NCI-H1092 treated with DMSO at 0.1 percent for 48 hours (cell line): ENCODE results near the gene SPAG16.
A peak's percentile ranks its signal among the peaks of the same experiment; 100 is the strongest.
"Not testable (repeated sequence)": the region's sequence is repeated elsewhere in the genome, so short reads cannot be mapped to it uniquely, and the experiment has no call there.

Source experiments
- DNase-seq: peaks from one replicate; lab custom pipeline; 2025; lab: John Stamatoyannopoulos, UW

The SPAG16 gene

DNA sequence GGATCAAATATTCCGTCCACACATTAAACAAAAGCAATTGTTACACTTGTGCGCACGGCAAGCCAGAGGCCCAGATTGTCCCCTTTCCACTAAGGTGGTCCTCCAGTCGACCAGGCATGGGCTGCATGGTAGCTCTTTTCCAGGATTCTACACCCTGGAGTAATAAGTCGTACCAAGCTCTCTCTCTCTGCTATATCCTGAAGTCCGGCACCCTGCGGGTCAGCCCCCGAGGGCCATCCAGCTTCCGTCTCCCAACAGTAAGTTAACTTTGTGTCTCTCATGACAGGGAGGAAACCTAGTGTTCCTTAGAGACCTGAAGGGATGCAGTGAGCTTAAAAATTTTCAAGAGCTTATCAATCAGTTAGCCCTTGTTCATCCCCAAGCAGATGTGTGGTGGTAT, 126.4 kb downstream of the SPAG16 start:
- DNase-seq = not testable (repeated sequence)

DNA sequence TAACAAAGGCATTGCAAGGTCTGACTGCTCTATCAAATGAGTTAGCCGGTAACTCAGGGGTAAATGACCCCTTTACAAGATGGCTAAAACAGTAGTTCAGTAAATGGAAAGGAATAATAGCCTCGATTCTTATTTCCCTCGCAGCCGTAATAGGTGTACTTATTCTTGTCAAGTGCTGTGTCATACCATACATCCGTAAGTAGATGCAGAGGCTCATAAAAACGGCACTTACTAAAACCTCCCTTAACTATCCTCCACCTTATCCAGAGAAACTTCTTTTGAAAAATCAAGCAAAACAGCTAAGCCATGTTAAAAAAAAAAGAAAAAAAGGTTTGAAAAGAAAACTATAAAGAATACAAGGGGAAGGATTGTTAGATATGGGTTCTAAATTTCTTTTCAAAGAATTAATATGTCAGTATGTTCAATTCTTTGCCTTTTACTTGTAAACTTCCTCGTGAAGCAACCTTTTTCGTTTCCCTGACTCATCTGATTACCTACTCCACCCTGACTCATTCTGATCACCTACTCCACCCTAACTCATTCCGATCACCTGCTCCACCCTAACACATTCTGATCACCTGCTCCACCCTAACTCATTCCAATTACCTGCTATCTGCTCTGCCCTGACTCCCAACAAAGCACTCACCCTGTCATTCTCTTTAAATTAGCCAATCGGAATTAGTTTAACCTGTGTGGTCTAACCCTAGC, 127.5 kb downstream of the SPAG16 start:
- DNase-seq = no peak

DNA sequence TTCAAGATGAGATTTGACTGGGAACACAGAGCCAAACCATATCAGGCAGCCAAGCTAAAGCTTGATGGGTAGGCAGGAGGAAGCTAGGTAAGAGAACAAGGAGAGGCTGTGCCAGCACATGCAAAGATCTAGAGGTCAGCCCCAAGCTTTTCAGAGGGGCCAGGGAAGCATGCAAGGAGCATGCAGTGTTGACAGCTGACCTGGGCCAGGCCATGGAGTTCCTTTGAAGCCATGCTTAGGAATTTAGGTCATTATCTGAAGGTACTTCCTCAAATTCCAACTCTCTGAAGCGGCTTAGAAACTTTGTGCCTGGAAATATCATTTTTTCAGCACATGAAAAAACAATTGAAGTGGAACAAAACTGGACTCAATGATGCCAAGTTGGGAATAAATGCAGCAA, 130.8 kb downstream of the SPAG16 start:
- DNase-seq = no peak

DNA sequence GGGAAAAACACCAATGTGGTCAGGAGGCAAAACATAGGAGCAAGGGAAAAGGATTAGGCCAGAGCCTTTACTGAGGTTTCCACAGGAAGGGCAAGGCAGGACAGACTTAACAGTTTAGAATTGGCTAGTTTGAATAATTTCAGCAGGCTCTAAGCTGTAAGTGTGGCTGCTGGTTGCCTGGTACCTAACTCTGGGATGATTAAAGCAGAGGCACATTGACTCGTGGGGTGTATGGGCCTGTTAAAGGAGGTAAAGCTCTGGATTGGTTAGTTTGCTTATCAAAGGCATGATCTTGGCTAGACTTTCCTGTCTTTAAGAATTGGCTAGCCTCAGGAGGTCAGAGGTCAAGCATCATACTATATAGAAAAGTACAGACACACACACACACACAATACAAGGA, 132.6 kb downstream of the SPAG16 start:
- no peak for DNase-seq

DNA sequence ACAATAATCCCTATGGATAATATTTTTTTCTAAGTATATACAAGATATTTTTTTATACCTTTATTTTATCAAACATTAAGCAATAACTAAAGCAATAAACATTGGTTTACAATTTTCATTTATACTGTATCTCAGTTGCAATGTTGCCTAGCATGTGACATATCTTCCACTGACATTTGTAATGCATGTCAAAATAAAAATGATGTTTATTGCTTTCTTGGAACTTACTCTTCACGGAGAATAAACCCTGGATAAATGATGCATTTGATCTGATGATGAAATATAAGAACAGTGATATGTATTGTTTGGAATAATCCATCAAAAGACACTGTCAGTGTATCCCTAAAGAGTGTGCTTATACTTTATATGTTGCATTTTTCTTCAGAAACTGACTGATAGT, 135.7 kb downstream of the SPAG16 start:
- DNase-seq = no peak

DNA sequence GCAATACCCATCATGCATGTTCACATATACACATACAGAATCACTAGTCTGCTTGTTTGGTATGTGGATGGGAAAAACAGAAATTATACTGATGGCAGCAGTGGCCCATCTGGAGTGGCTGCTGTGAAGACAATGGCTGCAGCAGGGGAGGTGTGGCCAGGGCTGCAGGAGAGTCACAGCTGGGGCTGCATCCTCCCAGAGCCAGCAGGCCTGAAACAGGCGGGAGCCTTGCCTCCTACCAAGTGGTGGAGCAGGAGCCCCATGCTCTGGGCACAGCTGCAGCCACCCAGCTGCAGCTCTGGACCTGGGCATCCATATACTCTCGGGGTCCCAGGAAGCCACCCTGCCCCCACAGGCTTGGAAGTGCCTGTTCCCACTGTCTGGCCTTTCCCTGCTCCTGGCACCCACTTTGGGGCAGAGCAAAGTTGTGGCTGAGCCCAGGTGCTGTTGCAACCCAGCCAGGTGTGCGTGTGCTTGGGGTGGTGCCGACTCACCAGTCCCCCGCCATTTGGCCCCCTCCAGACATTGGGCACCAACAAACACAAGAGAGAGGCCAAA, 136.6 kb downstream of the SPAG16 start:
- no peak for DNase-seq

DNA sequence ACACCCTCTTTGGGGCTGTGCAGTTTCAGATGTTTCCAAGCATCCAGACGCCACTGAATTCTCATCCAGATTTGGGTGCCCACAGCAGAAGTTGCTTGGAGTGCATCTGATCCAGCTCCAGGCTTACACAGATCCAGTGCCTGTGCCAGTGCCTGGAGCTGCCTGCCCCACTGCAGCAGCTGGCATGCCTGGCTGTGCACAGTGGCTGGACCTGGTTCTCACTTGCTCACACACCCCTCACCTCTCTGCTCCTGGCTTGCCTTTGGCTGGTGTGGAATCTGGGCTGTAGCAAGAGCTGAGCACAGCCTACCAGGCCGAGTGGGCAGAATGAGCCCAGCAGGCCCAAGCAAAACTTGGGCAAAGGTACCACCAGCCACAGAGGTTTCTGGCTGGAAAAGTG, 137.9 kb downstream of the SPAG16 start:
- no peak for DNase-seq

DNA sequence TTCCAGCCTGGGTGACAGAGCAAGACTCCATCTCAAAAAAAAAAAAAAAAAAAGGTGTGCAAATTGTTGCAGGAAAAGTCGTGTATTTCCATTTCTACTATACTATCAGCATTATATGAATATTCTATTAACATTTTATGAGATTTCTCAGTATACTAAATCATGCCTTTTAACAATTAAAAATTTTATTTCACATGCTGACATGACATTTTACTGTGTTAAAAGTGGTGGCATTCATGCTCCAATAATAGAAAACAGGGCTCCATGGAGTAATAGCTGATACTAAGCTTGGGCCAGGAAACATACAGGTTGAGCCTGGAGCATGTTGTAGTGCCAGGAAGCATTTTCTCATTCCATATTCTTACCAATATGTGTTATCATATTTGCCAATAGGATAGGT, 141.4 kb downstream of the SPAG16 start:
- no peak for DNase-seq

DNA sequence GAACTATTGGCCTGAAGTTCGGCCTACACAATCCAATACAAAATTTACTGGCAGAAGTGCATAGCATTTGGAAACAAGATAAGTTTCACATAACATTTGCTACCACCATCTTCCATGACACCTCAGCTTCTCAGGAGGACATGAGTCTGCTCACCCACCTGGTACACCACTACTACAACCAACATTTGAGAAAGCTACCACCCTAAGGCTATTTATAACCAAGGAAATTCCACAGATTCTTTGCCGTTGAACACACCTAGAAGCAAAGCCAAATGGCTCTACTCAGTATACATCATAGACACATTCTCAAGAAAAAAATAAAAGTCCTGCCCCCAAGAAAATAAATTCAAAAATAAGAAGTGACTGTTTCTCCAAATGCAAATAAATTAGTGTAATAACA, 145.3 kb downstream of the SPAG16 start:
- no peak for DNase-seq

DNA sequence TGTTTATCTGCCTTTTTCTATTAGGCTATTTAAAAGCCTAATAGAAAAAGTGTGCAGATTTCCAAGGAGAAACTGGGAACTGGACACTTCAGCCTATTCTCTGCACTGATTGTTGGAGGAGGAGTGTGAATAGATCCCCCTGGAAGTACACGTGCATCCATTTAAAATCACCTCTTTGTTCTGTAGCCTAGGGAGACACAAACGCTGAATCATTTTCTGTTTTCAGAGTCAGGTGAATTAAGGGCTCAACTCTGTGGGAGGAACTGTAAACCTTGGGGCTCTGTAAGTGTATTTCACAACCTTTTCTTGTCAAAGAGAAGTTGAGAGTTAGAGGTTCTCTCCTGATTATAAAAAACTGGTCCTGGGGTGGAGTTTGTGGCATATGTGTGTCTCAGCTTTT, 159.7 kb downstream of the SPAG16 start:
- no peak for DNase-seq

DNA sequence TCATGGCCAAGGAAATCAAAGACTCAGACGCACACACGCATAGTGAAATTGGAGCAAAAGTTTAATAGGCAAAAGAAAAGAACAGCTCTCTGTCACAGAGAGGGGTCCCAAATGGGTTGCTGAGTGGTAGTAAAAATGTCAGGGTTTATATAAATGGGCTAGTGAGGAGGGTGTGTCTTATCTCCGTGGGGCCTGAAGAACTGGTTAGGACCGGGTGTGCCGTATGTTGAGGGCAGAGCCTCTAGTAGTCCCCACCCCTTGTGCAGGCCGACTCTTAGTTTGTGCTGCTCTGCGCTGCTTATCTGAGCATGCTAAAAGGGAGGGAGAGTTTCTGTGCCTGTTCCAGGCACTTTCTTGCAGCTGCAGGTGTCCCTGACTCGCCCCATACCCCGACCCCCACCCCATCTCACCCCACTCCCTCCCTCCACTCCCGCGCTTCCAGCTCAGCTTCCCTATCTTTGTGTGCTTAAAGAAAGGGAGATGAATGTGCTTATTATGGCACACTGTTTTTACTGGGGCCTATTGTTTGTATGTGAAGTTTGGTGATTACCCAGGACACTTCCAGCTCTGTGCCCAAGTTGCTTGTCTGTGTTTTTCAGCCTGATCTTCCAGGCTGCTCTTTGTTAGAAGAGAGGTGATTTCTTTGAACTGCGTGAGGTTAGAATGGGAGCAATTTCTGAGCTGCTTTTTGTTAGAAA, 167.4 kb downstream of the SPAG16 start:
- DNase-seq = no peak

DNA sequence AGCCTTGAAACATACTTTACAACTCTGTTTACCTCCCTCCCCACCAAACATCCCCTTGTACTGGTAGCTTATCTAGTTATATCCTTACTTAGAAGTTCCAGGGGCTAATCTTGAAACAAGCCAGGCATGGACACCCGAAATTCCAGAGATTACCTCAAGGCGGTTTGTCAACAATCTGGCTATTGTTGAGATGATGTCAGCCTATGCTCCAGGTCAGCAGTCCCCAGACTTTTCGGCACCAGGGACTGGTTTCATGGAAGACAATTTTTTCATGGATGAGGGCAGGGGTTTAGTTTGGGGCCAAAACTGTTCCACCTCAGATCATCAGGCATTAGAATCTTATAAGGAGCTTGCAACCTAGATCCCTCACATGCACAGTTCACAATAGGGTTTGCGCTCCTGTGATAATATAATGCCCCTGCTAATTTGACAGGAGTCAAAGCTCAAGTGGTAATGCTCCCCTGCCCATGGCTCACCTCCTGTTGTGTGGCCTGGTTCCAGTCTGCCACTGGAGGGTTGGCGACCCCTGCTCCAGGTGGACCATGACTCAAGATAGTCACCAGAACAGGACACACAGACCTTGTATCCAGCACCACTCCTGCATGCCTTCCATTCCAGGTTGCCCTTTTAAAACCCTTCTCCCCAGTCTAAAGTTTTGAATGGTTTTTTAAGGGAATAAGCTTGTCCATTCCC, 171.2 kb downstream of the SPAG16 start:
- DNase-seq = no peak

DNA sequence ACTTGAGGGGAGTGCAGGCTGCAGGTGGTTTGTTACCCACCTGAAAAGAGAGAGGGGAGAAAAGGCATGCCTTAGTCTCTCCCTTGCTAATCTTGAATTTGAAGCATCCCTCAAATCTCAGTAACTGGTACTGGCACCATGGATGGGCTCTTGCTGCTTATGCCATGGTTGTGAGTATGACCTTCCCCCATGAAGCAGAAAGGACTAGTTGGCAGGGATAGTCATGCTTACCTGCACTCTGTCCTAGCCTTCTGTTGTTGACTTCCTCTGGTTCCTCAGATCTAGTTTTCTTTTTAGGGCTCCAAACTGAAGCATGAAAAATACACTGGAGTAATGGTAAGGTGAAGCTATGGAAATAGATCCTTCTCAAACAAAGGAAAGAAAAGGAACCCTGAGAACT, 191.2 kb downstream of the SPAG16 start:
- DNase-seq = no peak

DNA sequence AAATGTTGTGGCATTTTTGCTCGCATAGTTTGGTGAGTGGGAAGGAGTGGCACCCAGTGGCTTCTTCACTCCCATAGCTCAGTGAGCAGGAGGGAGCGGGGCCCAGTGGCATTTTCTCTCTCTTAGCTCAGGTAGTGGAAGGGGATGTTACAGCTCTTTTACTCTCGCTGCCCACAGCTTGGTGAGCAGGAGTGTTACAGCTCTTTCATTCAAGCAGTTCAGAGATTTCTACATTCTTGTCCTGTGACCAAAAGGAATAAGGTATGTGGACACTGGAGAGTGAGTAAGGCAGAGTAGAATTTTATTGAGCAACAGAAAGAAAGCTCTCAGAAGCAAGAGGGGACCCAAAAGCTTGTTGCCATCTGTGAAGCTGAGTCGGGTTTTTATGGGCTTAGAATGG, 192.4 kb downstream of the SPAG16 start:
- no peak for DNase-seq

DNA sequence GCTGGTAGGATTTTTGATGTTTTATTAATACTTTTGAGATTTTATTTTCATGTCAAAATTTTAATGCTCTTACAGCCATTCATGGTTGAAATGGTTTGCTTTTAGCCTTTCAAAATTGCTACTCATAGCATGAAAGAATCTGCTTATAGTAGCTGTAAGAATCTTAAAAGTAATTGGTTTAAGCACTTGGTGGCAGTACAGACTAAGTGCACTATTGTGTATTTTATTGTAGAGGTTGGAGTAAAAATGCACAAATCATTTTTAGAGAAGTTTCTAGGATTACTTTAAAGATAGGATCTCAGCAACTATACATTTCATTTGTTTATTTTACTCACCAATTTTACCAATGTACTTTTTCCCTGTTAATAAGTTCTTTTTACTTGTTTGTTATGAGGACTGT, 205.8 kb downstream of the SPAG16 start:
- no peak for DNase-seq

DNA sequence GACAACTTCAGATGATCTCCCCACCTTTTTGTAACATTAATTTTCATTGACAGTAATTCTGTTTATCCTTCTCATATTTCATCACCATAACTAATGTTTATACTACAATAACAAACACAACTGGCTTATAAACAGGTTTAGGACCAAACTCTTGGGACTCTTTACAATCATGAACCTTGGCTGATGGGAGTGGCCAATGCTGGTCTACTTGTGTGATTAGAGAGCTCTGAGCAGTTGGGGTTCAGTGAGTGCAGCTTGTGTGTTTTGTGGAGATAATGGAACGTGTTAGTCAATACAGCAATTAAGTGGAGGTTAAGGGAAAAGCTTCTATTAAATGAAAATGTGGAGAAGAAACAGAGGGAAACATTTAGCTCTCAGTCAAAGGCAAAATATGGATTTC, 207.1 kb downstream of the SPAG16 start:
- no peak for DNase-seq

DNA sequence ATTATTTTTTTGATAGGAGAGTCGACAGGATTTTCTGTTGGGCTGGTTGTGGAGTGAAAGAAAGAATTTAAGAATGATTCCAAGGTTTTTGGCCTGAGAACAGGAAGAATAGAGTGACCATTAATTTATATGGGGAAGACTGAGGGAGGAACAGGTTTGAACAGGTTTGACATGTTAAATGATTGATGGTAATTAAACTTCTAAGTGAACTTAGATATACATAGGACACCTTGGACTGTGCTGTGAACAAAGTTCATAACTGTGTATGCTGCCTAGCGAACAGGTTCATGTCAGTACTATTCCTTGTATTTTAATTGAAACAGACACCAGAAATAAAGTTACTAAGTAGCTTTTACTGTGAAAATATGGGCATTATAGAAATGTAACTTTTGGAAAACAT, 212.0 kb downstream of the SPAG16 start:
- DNase-seq = no peak

DNA sequence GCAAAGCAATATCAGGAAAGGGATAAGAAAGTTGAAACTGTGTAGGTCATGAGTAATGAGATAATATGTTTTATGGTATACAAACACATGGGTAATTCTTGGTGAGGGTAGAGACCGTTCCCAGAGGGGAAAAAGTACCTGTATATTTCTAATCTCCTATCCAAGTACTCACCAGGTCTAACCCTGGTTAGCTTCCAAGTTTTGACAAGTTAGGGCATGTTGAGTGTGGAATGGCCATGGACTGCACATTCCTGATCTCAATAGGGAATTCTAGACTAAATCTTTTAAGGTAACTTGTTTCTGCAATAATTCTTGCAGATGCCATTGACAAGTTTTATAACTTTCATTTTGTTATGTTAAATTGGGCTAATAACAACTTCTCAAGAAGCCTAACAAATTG, 216.6 kb downstream of the SPAG16 start:
- no peak for DNase-seq

DNA sequence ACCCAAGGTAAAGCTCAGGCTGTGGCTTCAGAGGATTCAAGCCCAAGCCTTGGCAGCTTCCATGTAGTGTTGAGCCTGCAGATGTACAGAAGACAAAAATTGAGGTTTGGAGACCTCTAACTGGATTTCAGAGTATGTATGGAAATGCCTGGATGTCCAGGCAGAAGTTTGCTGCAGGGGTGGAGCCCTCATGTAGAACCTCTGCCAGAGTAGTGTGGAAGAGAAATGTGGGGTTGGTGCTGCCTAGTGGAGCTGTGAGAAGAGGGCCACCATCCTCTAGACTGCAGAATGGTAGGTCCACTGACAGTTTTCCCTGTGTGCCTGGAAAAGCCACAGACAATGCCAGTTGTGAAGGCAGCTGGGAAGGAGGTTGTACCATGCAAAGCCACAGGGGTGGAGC, 239.9 kb downstream of the SPAG16 start:
- no peak for DNase-seq

DNA sequence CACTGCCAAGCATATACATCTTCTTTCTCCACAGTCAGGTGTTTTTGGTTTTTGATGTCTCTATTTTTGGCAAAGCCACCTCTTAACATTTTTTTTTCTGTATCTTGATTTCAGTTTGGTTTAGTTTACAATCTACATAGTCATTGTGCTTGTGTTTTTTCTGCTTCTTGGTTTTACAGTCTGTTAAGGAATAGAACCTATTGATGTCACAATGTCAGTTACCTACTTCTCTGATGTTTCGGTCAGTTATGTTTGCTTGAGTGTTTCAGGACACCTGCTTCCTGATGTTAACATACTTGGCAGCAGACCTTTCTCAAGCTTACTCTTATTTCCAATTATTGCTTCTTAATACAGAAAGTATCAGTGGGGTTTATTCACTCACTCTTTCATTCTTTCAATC, 253.3 kb downstream of the SPAG16 start:
- DNase-seq = no peak

DNA sequence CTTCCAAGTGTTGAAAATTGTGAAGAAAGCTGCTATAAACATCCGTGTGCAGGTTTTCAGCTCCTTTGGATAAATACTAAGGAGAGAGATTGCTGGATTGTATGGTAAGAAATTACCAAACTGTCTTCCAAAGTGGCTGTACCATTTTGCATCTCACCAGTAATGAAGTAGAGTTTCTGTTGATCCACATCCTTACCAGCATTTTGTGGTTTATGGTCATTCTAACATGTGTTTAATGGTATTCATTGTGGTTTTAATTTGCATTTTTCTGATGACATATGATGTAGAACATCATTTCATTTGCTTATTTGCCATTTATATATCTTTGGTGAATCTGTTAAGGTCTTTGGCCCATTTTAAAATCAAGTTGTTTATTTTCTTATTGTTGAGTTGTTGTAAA, 260.7 kb downstream of the SPAG16 start:
- DNase-seq = no peak

DNA sequence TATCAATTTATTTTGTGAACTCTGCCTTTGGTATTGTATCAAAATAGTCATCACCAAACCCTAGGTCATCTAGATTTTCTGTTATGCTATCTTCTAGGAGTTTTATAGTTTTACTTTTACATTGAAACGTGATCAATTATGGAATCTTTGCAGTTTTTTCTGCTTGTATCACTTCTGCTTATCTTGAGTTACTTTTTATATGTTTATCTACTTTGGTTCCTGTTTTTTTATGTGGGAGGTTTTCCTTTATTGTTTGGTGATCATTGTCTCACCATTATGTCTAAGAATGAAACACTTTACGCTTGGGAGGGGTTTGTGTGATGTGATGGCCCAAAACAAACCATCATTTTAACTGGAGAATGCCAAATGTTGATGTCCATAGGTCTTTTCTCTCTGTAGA, 261.2 kb downstream of the SPAG16 start:
- DNase-seq = no peak

DNA sequence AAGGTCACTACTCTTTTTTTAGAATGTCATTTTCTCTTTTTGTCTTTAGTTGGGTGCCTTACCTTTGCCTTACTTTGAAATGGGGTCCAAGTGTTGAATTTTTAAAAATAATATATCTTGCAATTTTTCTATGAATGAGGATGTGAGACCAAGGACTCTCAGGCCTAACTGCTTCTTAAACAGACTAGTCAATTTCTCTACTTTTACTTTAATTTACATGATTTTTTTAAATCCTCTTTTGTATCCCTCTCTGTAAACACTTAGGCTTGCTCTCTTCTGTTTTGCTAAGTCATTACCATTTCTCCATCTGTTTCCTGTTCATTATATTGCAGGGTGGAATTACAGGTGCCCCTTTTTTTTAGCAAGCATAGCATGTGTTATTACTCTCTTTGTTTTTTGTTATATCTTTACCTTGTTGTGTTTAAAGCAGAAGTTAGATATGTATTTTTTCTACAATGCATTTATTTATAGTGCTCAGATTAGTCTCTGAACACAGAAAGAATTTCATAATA, 261.8 kb downstream of the SPAG16 start:
- peak; percentile 45 for DNase-seq
